NCI-H2107 (cell line): ENCODE results near the gene UPK2.
"Not testable (repeated sequence)": the region's sequence is repeated elsewhere in the genome, so short reads cannot be mapped to it uniquely, and the experiment has no call there.

Source experiments
- DNase-seq: peaks from one replicate; lab custom pipeline; 2025; lab: John Stamatoyannopoulos, UW

The UPK2 gene

DNA sequence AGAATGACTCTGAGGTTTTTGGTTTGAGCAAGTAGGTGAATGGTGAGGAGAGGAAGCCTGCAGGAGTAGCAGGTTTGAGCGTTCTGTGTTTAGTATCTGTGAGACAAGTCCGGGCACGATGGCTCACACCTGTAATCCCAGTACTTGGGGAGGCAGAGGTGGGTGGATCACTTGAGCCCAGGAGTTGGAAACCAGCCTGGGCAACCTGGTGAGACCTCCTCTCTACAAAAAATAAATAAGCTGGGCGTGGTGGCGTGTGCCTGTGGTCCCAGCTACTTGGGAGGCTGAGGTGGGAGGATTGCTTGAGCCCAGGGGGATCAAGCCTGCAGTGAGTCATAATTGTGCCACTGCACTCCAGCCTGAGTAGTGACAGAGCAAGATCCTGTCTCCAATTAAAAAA, 32.2 kb downstream of the UPK2 start:
- no peak for DNase-seq

DNA sequence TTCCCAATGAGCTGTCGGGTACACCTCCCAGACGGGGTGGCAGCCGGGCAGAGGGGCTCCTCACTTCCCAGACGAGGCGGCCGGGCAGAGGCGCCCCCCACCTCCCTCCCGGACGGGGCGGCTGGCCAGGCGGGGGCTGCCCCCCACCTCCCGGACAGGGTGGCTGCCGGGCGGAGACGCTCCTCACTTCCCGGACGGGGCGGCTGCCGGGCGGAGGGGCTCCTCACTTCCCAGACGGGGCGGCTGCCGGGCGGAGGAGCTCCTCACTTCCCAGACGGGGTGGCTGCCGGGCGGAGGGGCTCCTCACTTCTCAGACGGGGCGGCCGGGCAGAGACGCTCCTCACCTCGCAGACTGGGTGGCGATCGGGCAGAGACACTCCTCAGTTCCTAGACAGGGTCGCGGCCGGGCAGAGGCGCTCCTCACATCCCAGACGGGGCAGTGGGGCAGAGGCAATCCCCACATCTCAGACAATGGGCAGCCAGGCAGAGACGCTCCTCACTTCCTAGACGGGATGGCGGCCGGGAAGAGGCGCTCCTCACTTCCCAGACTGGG, 35.5 kb downstream of the UPK2 start:
- DNase-seq = not testable (repeated sequence)

DNA sequence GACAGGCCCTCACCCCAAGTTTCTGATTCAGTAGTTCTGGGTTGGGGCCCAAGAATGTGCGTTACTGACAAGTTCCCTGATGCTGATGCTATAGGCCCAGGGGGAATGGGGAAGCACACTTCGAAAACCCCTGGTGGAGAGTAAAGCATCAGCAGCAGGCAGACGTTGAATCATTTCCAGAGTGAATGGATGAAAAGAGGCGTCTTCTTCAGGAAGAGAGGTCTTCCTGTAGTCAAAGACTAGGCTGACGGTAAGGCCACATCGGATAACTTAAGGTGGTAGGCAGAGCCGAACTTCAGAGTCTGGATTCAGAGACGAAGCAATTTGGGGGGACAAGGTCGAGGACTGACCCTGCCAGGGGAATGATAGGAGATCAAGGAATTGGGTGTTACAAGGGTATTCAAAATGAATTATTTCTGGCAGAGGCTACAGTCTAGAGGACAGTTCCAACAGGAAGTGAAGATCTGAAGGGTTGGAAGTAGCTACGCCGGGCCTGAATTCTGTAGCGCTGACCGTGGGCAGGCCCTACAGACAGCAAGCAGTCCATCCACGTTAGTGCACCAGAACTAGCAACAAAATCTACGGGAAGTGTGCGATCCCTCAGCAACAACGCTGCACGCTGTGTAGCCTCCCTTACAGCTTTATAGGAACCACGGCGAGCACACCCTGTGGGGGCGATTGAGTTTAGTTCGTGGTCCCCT, 41.0 kb downstream of the UPK2 start:
- no peak for DNase-seq

DNA sequence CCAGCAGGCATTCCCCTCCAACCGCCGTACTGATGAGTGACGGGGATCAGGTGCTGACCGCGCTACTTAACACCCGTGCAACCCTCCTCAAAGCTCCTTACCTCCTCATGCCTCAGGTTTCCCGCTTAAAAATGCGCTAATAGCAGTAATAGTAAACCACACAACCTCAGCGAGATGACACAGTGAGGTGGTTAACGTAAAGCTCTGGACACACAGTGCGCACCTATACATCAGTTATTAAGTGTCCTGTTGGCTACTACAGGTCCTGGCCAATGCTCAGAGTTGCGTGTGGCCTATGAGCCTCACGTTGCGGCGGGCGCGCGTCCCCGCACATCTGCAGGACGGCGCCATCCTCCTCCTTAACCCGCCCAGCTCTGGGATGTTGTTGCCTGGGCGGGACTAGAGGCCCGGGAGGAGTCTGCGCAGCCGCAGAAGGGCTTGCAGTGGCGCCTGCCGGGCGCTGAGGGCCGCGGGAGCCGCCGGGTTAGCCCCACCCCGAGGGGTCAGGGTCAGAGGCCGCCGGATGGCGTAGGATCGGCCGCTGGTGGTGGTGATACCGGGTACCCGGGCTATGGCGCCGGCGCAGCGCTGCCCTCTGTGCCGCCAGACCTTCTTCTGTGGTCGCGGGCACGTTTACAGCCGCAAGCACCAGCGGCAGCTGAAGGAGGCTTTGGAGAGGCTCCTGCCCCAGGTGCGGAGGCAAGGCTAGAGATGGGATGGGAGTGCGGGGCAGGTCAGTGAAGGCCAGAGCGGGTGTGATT, 41.7 kb downstream of the UPK2 start, which contains the start of gene CENATAC:
TSS of gene CENATAC (plus strand) at position 512 of the 761 bp plus-strand sequence. CDS start at position 572, 60 bp downstream.
- DNase-seq = peak; percentile 55

DNA sequence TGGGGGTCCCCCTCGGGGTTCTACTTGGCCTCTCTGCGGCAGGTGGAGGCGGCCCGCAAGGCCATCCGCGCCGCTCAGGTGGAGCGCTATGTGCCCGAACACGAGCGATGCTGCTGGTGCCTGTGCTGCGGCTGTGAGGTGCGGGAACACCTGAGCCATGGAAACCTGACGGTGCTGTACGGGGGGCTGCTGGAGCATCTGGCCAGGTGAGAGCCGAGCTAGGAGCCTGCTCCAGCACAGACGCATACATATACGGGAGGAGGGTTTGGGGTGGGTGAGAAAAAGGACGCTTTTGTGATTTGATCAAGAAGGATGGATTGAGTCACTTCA, 42.3 kb downstream of the UPK2 start:
- DNase-seq = no peak

DNA sequence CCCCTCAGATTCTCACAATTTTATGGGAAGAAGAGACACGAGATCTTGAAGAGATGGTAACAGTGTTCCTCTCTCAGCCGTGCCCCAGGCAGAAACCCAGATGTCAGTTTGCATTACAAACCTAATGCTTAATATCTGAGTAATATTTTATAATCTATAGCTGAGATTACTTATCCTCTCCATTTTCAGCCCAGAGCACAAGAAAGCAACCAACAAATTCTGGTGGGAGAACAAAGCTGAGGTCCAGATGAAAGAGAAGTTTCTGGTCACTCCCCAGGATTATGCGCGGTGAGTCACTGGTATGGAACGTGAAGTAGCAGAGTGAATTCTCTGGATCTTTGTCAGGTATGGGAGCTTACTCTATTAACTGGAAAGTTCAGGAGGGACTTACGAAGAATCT, 42.7 kb downstream of the UPK2 start:
- DNase-seq = no peak

DNA sequence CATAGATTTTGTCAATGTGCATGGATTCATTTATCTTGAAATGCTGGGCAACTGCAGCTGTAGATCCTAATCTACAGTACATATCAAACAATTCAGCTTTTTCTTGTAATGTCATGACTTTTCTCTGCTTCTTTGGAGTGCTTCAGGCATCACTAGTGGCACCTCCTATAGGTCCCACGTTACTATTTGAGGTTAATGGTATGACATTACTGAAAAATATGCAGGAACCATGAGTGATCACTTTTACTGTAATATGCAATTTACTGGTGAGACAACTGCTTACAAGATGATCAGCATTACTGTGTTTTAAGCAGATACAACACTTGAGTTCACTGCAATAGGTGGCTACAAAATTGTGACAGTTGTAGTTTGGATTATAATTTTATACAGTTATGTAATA, 44.8 kb downstream of the UPK2 start:
- no peak for DNase-seq

DNA sequence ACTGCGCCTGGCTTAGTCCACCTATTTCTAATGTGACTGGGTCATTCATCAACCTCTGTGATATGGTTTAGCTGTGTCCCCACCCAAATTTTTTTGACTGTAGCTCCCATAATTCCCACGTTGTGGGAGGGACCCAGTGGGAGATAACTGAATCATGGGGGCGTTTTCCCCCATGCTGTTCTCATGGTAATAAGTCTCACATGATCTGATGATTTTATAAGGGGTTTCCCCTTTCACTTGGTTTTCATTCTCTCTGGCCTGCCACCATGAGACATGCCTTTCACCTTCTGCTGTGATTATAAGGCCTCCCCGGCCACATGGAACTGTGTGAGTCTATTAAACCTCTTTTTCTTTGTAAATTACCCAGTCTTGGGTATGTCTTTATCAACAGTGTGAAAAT, 50.6 kb downstream of the UPK2 start:
- DNase-seq = no peak
